Raji (cell line): ENCODE measurements around the gene COBLL1.

Experiments
- POLR2A ChIP-seq: IDR thresholded peaks from 2 replicates; pipeline ENCODE4 v1.6.1; 2011; ENCODE audit warnings: low read depth, low read length, control low read depth; ENCODE audit not compliant: insufficient read depth

Gene COBLL1

DNA sequence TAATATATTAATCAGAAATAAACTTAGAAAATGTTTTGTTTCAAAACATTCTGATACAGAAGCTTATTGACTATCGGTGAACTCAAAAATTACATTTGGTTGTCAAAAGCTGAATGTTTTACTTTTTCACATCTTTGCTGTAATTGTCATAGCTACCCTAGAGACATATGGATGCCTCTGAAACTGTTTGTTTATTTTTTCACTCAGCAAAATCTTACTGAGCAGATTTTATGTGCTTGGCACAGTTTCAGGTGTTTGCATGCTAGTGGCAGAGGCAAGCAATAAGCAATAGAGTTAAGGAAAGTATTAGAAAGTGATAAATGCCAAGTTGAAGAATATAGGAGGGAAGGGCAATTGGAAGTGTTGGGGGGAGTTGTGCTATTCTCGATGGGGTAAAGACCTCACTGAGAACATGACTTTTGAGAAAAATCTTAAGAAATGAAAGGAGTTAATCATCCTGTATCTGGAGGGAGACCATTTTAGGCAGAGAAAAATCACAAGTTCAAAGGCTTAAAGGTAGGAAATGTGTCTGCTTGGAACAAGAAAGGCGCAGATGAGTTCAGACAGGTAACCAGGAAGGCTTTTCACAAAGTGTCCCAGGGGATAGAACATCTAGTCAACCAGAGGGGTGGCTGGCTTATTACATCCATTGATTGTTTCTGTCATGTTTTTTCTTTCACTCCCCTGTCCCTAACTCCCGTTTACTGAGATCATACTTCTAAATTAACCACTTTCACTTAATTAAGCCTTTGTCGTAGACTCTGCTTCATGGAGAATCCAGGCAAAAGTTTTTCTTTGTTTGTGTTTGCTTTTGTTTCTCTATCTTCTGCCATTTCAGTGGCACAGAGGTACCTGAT is 27.2 kb upstream of the COBLL1 start:
- no peak for TF ChIP-seq POLR2A

DNA sequence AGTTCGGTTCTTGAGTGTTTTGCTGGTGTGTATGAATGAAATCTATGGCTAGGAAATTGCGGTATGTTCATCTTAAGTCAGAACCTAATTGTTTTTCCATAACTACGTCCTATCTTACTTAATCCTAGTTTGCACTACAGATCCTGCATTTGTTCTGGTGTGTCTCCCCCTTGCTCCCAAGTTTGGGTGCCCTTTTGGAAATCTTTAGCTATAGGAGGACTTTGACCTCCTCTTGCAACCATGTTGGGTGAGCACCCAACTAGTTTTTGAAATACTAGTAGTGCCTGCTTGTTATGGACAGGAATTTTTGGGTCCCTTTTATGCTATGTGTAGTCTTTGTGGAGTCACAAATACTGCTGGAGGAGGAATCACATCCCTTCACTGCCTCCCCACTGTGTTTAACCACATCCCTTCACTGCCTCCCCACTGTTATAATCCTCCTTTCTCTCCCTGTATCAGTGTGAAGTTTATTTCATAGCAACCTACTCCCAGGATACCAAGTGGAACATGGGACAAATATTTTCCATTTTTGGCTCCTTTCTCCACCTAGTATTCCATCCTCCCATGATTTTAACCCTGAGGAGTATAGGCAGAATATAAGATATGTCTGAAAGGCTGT is 26.3 kb upstream of the COBLL1 start:
- no peak for TF ChIP-seq POLR2A

- no peak for TF ChIP-seq POLR2A
Observed at GRCh38 chr2:164860694-164861042, 19.0 kb upstream of the COBLL1 start.

- TF ChIP-seq POLR2A: no peak
Observed at GRCh38 chr2:164859251-164859818, 17.7 kb upstream of the COBLL1 start.

DNA sequence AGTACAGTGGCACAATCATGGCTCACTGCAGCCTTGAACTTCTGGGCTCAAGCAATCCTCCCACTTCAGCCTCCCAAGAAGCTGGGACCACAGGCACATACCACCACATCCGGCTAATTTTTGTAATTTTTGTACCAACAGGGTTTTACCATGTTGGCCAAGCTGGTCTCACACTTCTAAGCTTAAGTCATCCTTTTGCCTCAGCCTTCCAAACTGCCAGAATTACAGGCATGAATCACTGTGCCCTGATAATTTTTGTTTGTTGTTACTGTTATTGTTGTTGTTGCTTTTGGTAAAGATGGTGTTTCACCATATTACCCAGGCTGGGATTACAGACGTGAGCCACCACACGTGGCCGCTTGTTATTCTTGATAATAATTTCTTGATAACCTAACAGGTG is 10.5 kb upstream of the COBLL1 start:
- no peak for TF ChIP-seq POLR2A

DNA sequence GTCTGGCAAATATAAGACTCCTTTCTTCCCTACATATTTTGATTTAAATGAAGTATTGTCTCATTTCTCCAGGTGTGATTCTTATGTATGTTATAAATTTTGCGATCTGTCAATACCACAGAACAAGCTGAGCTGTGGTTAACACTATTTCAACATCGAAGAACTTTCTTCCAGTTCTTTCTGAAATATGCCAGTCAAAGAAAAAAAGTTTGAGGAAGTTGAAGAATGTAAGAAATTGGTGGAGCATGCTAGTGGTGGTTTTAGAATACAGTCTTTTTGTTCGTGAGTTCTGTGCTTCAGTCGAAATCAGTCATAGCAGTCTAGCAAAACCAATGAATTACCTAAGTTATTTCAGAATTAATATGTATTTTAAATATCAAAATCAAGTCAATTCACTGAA is 8.6 kb upstream of the COBLL1 start:
- no peak for TF ChIP-seq POLR2A

DNA sequence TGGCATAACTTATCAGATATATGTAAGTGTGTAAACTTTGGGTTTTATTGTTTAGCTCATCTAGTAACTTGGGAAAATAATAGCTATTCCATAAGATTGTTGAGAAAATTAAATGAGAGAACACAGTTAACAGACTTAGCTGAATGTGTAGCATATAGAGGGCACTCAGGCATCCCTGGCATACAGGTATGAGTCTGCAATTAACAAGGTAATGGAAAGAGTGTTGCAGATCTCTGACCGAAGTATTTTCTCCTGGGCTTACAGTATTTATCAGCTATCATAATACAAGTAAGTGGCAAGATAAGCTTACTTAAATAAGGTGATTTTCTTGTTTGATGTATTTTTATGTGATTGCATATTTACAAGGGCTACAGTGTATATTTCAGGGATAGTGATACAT is 7.9 kb upstream of the COBLL1 start:
- no peak for TF ChIP-seq POLR2A

GRCh38 chr2:164847981-164848741 is 6.5 kb upstream of the COBLL1 start:
- no peak for TF ChIP-seq POLR2A

DNA sequence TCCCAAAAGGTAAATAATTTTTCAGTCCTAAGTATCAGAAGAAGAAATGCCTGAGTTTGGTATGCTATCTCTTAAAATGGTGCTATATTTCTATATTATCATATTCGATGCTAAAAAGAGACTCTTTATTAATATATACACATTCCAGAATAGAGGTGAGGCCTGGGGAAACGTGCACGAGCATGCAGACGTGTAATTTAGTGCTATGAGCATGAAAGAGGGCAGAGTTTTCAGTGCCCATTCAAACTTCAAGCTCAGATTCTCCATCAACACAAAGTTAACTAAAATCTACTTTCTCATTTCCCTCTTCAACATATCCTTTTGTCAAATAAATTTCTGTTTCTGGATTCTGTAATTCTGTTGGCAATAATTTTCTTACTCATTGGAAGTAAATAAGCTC is 5.7 kb upstream of the COBLL1 start:
- no peak for TF ChIP-seq POLR2A

GRCh38 chr2:164846276-164846675 is 4.7 kb upstream of the COBLL1 start:
- TF ChIP-seq POLR2A: no peak

GRCh38 chr2:164843346-164843911 is 1.8 kb upstream of the COBLL1 start:
- no peak for TF ChIP-seq POLR2A

GRCh38 chr2:164842624-164842966 is 972 bp upstream of the COBLL1 start:
- TF ChIP-seq POLR2A: no peak

- TF ChIP-seq POLR2A: peak; percentile 45
Observed at GRCh38 chr2:164840930-164841718, 499 bp downstream of the COBLL1 start.

DNA sequence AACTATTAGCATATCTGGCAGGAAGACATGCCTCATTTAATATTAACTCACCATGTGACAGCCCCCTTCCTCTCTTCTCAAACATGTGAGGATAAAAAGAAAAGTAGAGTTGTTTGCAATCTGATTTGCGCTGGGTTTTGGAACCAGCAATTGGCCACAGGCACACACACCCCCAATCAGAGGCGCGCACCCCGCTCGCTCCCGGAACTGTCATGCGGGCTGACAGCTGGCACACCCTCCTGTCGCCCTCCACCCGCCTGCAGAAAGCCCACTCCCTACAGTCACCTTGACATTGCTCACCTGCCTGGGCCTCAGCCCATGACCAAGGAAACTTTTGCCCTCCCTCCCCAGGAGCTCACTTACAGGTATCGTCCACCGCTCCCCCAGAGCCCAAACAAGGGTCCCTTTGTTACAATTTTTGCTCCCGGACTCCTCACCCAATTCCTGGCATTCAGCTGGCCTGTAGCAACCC is 1.1 kb downstream of the COBLL1 start:
- TF ChIP-seq POLR2A: peak; percentile 39; the same call in 1 of the 2 replicates
